Liver (tissue), 9 donors: ENCODE data around the gene SYNGR2. TPM values are rescaled to one million over a fixed set of nuclear protein-coding genes. Genes with fewer than 3 reads are reported as not detected.
A peak's percentile ranks its signal among the peaks of the same experiment; 100 is the strongest.

Experiments used
- DNase-seq: peaks from one replicate; pipeline ENCODE4 v3.0.0-alpha.2; 2017; ENCODE audit warnings: low spot score
- H3K27ac ChIP-seq, 2 donors: one replicate each; pipeline ENCODE4 v1.7.0; 2013; ENCODE audit warnings: inconsistent platforms in 2 of 2, low read length in 2 of 2, control low read depth in 1 of 2, low read depth in 1 of 2, mild to moderate bottlenecking in 1 of 2
- H3K27me3 ChIP-seq, 4 donors: one replicate each; pipeline versions ENCODE4 v1.6.1 to v1.7.0; 2013; ENCODE audit warnings: low read length in 3 of 4, inconsistent platforms in 1 of 4, mild to moderate bottlenecking in 1 of 4, moderate library complexity in 1 of 4; ENCODE audit not compliant: control insufficient read depth in 4 of 4, insufficient read depth in 4 of 4
- H3K36me3 ChIP-seq, 4 donors: one replicate each; pipeline versions ENCODE4 v1.6.1 to v1.7.0; 2013; ENCODE audit warnings: low read length in 3 of 4, mild to moderate bottlenecking in 3 of 4, low read depth in 1 of 4, moderate library complexity in 1 of 4; ENCODE audit not compliant: control insufficient read depth in 4 of 4, insufficient read depth in 3 of 4
- H3K4me1 ChIP-seq, 4 donors: one replicate each; pipeline versions ENCODE4 v1.6.1 to v1.7.0; 2013; ENCODE audit warnings: low read length in 3 of 4, mild to moderate bottlenecking in 3 of 4, moderate library complexity in 1 of 4; ENCODE audit not compliant: control insufficient read depth in 4 of 4, insufficient read depth in 4 of 4
- H3K4me3 ChIP-seq, 3 donors: one replicate each; pipeline versions ENCODE4 v1.6.1 to v1.7.0; 2013; ENCODE audit warnings: low read length in 3 of 3, control low read depth in 1 of 3, low read depth in 1 of 3, mild to moderate bottlenecking in 1 of 3
- H3K9ac ChIP-seq, 2 donors: one replicate each; pipeline ENCODE4 v1.7.0; 2013; ENCODE audit warnings: low read length in 2 of 2, mild to moderate bottlenecking in 2 of 2, moderate library complexity in 2 of 2, control low read depth in 1 of 2, low read depth in 1 of 2
- H3K9me3 ChIP-seq, 4 donors: one replicate each; pipeline versions ENCODE4 v1.6.1 to v1.7.0; 2013; ENCODE audit warnings: low read length in 3 of 4; ENCODE audit not compliant: control insufficient read depth in 4 of 4
- EGR1 ChIP-seq, 2 donors: IDR thresholded peaks; 2 replicates each; pipeline ENCODE4 v1.6.1; 2016 to 2018; ENCODE audit warnings: antibody characterized with exemption in 2 of 2, low read depth in 2 of 2
- FOXA1 ChIP-seq: IDR thresholded peaks from 2 replicates; pipeline ENCODE4 v1.6.1; 2016; ENCODE audit warnings: antibody characterized with exemption
- FOXA2 ChIP-seq: IDR thresholded peaks from 2 replicates; pipeline ENCODE4 v1.6.1; 2016; ENCODE audit warnings: antibody characterized with exemption
- GABPA ChIP-seq, 2 donors: IDR thresholded peaks in 1 of 2; conservative IDR thresholded peaks in 1 of 2; 2 replicates each; pipeline ENCODE4 v1.6.1; 2016; ENCODE audit warnings: antibody characterized with exemption in 2 of 2, mild to moderate bottlenecking in 1 of 2, moderate library complexity in 1 of 2
- HNF4A ChIP-seq, 2 donors: conservative IDR thresholded peaks; 2 replicates each; pipeline ENCODE4 v1.6.1; 2016; ENCODE audit warnings: antibody characterized with exemption in 2 of 2, mild to moderate bottlenecking in 2 of 2
- JUND ChIP-seq, 2 donors: IDR thresholded peaks; 2 replicates each; pipeline ENCODE4 v1.6.1; 2016; ENCODE audit warnings: antibody characterized with exemption in 2 of 2
- NR2F2 ChIP-seq: IDR thresholded peaks from 2 replicates; pipeline ENCODE4 v1.6.1; 2016; ENCODE audit warnings: antibody characterized with exemption
- RAD21 ChIP-seq, 2 donors: IDR thresholded peaks; 2 replicates each; pipeline ENCODE4 v1.6.1; 2016; ENCODE audit warnings: antibody characterized with exemption in 2 of 2, mild to moderate bottlenecking in 2 of 2
- REST ChIP-seq: IDR thresholded peaks from 2 replicates; pipeline ENCODE4 v1.6.1; 2016; ENCODE audit warnings: antibody characterized with exemption, mild to moderate bottlenecking
- RXRA ChIP-seq, 2 donors: IDR thresholded peaks; 2 replicates each; pipeline ENCODE4 v1.6.1; 2017 to 2018; ENCODE audit warnings: antibody characterized with exemption in 2 of 2, mild to moderate bottlenecking in 1 of 2
- SP1 ChIP-seq: IDR thresholded peaks from 2 replicates; pipeline ENCODE4 v1.6.1; 2018; ENCODE audit warnings: antibody characterized with exemption, mild to moderate bottlenecking
- YY1 ChIP-seq: IDR thresholded peaks from 2 replicates; pipeline ENCODE4 v1.6.1; 2016; ENCODE audit warnings: antibody characterized with exemption, mild to moderate bottlenecking
- WGBS: extraction: QIAGEN DNeasy Blood & Tissue Kit; methylation state at CpG from one replicate; pipeline ENCODE4 v1.1.7; 2013; 5-methylcytosine and 5-hydroxymethylcytosine counted together
- polyA plus RNA-seq, 2 donors: library from polyadenylated mRNA; stranded (reverse) in 1 of 2; unstranded in 1 of 2; fragments of 200-250 nt in 1 of 2; fragments of >200 nt in 1 of 2; fragmentation: Nextera tagmentation in 1 of 2; extraction: Ambion mirVana in 1 of 2; gene quantifications; one replicate each; pipeline versions ENCODE4 v1.2.1 to v1.2.3, GENCODE V29; 2013 to 2015
- total RNA-seq, 2 donors: library from RNA; depleted of rRNA; stranded (reverse); fragments of >200 nt; gene quantifications; one replicate each; pipeline ENCODE4 v1.2.3, GENCODE V29; 2014
- TF ChIP-seq, protein P1 (sequence below): IDR thresholded peaks from 2 replicates; pipeline ENCODE4 v1.6.1; 2016; ENCODE audit warnings: antibody characterized with exemption
- TF ChIP-seq, protein P2 (sequence below): fragments of 150-350 bp; IDR thresholded peaks from 2 replicates; pipeline ENCODE4 v1.5.1; 2017; ENCODE audit warnings: improper control_type of control experiment, low read depth, low read length; ENCODE audit not compliant: missing input control
- TF ChIP-seq, protein P3 (sequence below): IDR thresholded peaks from 2 replicates; pipeline ENCODE4 v1.6.1; 2016; ENCODE audit warnings: antibody characterized with exemption
- donor health status: healthy.
- donor health status: healthy.
- donor health status: healthy.
- donor health status: healthy.
- donor health status: healthy.

SYNGR2 gene
- total and polyA plus RNA-seq, 4 donors, result 27.9 to 84.7 (median 55.2) TPM

GRCh38 chr17:78143214-78144146 is 24.9 kb upstream of the SYNGR2 start:
- no peaks in the 10 kb centered on the region for H3K27me3 ChIP-seq
- WGBS, result 87% methylated on average over 21 of the region's 21 CpGs
- no peak overlapping the region for H3K9ac ChIP-seq
- peak overlapping the region; percentile 52 to 58 for H3K27ac ChIP-seq
- no peaks in the 10 kb centered on the region for H3K36me3 ChIP-seq
- no peaks in the 10 kb centered on the region for H3K9me3 ChIP-seq
- TF ChIP-seq, protein P1, sequence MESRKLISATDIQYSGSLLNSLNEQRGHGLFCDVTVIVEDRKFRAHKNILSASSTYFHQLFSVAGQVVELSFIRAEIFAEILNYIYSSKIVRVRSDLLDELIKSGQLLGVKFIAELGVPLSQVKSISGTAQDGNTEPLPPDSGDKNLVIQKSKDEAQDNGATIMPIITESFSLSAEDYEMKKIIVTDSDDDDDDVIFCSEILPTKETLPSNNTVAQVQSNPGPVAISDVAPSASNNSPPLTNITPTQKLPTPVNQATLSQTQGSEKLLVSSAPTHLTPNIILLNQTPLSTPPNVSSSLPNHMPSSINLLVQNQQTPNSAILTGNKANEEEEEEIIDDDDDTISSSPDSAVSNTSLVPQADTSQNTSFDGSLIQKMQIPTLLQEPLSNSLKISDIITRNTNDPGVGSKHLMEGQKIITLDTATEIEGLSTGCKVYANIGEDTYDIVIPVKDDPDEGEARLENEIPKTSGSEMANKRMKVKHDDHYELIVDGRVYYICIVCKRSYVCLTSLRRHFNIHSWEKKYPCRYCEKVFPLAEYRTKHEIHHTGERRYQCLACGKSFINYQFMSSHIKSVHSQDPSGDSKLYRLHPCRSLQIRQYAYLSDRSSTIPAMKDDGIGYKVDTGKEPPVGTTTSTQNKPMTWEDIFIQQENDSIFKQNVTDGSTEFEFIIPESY, result no peak
- TF ChIP-seq EGR1 (IDR thresholded peaks at IDR 0.05; ENCODE audit: low read depth in 2 of 2) (no peak), FOXA2 (no peak), FOXA1 (no peak), SP1 (no peak), YY1 (no peak), RXRA (IDR thresholded peaks at IDR 0.05) (no peak), HNF4A (conservative IDR thresholded peaks at IDR 0.05) (no peak), NR2F2 (no peak), RAD21 (IDR thresholded peaks at IDR 0.05) (no peak), GABPA (IDR thresholded peaks at IDR 0.05 in 1 of 2, conservative IDR thresholded peaks at IDR 0.05 in 1 of 2) (no peak), JUND (IDR thresholded peaks at IDR 0.05) (no peak), REST (no peak)
- TF ChIP-seq, protein P2, sequence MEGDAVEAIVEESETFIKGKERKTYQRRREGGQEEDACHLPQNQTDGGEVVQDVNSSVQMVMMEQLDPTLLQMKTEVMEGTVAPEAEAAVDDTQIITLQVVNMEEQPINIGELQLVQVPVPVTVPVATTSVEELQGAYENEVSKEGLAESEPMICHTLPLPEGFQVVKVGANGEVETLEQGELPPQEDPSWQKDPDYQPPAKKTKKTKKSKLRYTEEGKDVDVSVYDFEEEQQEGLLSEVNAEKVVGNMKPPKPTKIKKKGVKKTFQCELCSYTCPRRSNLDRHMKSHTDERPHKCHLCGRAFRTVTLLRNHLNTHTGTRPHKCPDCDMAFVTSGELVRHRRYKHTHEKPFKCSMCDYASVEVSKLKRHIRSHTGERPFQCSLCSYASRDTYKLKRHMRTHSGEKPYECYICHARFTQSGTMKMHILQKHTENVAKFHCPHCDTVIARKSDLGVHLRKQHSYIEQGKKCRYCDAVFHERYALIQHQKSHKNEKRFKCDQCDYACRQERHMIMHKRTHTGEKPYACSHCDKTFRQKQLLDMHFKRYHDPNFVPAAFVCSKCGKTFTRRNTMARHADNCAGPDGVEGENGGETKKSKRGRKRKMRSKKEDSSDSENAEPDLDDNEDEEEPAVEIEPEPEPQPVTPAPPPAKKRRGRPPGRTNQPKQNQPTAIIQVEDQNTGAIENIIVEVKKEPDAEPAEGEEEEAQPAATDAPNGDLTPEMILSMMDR, result no peak
- TF ChIP-seq, protein P3, sequence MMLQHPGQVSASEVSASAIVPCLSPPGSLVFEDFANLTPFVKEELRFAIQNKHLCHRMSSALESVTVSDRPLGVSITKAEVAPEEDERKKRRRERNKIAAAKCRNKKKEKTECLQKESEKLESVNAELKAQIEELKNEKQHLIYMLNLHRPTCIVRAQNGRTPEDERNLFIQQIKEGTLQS, result no peak
- no peak for DNase-seq
- peaks cover 6 to 22% (median 15%) of the 10 kb centered on the region in 4 donors for H3K4me1 ChIP-seq
- H3K4me3 ChIP-seq, result no peak overlapping the region
